Measurements from ENCODE around the gene MTIF3.
A peak's percentile ranks its signal among the peaks of the same experiment; 100 is the strongest.

Gene MTIF3

DNA sequence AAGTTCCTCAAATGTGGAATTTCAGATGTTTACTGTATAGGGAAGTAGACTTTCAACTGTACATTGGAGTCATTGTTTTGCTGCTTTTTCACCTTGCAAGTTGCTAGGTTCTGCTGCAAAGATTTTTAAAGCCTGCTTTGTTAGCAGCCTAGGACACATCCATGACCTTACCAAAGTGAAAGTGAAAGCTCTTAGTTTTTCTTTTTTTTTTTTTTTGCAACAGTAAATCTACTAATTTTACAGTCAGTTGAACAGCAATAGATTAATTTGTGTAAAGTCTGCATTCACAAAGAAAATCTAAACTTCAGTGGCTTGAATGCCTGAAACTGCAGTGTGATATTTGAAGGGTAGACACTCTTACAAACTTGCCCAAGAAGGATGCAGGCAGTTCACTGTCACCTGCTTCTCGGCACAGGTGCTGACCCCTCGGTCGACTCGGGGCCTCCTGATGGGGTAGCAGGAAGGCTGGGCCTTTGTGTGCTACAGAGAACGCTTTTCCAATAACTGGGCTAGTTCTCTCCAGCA is 5.0 kb upstream of the MTIF3 start:
- peak overlapping the region; percentile 88 for H2AFZ ChIP-seq (ENCODE audit: low read depth, low read length)
- no peaks in the 10 kb centered on the region for H4K20me1 ChIP-seq (ENCODE audit: insufficient read depth, low read length)
- H3K9me3 ChIP-seq (ENCODE audit: insufficient read depth, low read length, severe bottlenecking), result no peaks in the 10 kb centered on the region
- peaks cover 16% of the 10 kb centered on the region for H3K79me2 ChIP-seq (ENCODE audit: insufficient read depth, low read length)
- H3K9ac ChIP-seq (ENCODE audit: low read depth, low read length), result peak overlapping the region; percentile 67
- ATAC-seq (ENCODE audit: insufficient read depth, low read depth), result peak; percentile 77
- H3K36me3 ChIP-seq (ENCODE audit: insufficient read depth, low read length), result no peaks in the 10 kb centered on the region
- DNase-seq, result peak; percentile 67
- H3K4me2 ChIP-seq (ENCODE audit: insufficient read depth, low read length), result peak overlapping the region; percentile 79
- no peak for TF ChIP-seq CTCF (IDR thresholded peaks at IDR 0.05; ENCODE audit: borderline replicate concordance, extremely low read depth, low read length, poor library complexity, severe bottlenecking)
- TF ChIP-seq EZH2 (IDR thresholded peaks at IDR 0.05; ENCODE audit: borderline replicate concordance, low read depth, low read length, severe bottlenecking), result no peak
- peaks cover 42% of the 10 kb centered on the region for H3K4me1 ChIP-seq (ENCODE audit: insufficient read depth, low read length)
- H3K27ac ChIP-seq (ENCODE audit: low read length), result peak overlapping the region; percentile 95
- no peaks in the 10 kb centered on the region for H3K27me3 ChIP-seq (ENCODE audit: insufficient read depth, low read length, poor library complexity)
- peak overlapping the region; percentile 11 to 54; a peak in 3 of 4 replicates for H3K4me3 ChIP-seq (ENCODE audit: low read depth in 1 of 2, low read length in 2 of 2)

GRCh38 chr13:27450921-27451471 is 632 bp upstream of the MTIF3 start:
- peak; percentile 46 for DNase-seq
- Histone ChIP-seq H3K36me3 (ENCODE audit: insufficient read depth, low read length) (no peaks in the 10 kb centered on the region), H2AFZ (ENCODE audit: low read depth, low read length) (peak overlapping the region; percentile 65), H3K4me1 (ENCODE audit: insufficient read depth, low read length) (peaks cover 72% of the 10 kb centered on the region), H3K9me3 (ENCODE audit: insufficient read depth, low read length, severe bottlenecking) (no peaks in the 10 kb centered on the region), H3K27me3 (ENCODE audit: insufficient read depth, low read length, poor library complexity) (no peaks in the 10 kb centered on the region), H3K9ac (ENCODE audit: low read depth, low read length) (peak overlapping the region; percentile 87), H4K20me1 (ENCODE audit: insufficient read depth, low read length) (no peaks in the 10 kb centered on the region), H3K4me3 (ENCODE audit: low read depth in 1 of 2, low read length in 2 of 2) (peak overlapping the region; percentile 70 to 87), H3K27ac (ENCODE audit: low read length) (peak overlapping the region; percentile 96), H3K79me2 (ENCODE audit: insufficient read depth, low read length) (peaks cover 47% of the 10 kb centered on the region), H3K4me2 (ENCODE audit: insufficient read depth, low read length) (peak overlapping the region; percentile 84)
- ATAC-seq (ENCODE audit: insufficient read depth, low read depth), result no peak
- no peak for TF ChIP-seq CTCF (IDR thresholded peaks at IDR 0.05; ENCODE audit: borderline replicate concordance, extremely low read depth, low read length, poor library complexity, severe bottlenecking)
- TF ChIP-seq EZH2 (IDR thresholded peaks at IDR 0.05; ENCODE audit: borderline replicate concordance, low read depth, low read length, severe bottlenecking), result no peak

DNA sequence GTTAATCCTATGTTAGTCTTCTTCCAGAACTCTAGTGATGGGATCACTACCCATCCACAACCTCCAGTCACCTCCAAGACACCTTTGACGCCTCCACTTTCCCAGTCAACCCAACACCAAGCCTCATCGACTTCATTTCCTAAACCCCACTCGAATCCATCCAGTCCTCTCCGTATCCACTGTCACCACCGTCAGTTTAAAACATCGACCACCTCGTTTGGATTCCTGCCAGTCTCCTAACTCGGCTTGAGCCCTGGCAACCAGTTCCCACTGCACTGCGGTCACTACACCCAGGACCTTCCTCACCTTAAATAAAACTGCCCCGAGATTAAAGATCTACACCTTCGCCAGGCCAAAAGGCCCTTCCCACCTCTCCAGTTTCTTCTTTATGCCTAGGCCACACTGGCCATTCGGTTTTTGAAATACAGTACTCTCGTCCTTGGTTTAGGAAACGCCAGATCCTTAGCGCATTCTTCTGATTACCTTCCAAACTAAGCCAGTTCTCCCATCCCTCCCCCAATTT is 1.2 kb downstream of the MTIF3 start:
- Histone ChIP-seq H3K27ac (ENCODE audit: low read length) (peak overlapping the region; percentile 96), H2AFZ (ENCODE audit: low read depth, low read length) (no peak overlapping the region), H3K36me3 (ENCODE audit: insufficient read depth, low read length) (no peaks in the 10 kb centered on the region), H3K4me1 (ENCODE audit: insufficient read depth, low read length) (peaks cover 76% of the 10 kb centered on the region), H3K9ac (ENCODE audit: low read depth, low read length) (peak overlapping the region; percentile 87), H4K20me1 (ENCODE audit: insufficient read depth, low read length) (no peaks in the 10 kb centered on the region), H3K9me3 (ENCODE audit: insufficient read depth, low read length, severe bottlenecking) (no peaks in the 10 kb centered on the region), H3K79me2 (ENCODE audit: insufficient read depth, low read length) (peaks cover 65% of the 10 kb centered on the region), H3K27me3 (ENCODE audit: insufficient read depth, low read length, poor library complexity) (no peaks in the 10 kb centered on the region), H3K4me3 (ENCODE audit: low read depth in 1 of 2, low read length in 2 of 2) (peak overlapping the region; percentile 70 to 87), H3K4me2 (ENCODE audit: insufficient read depth, low read length) (peak overlapping the region; percentile 84)
- no peak for ATAC-seq (ENCODE audit: insufficient read depth, low read depth)
- TF ChIP-seq EZH2 (IDR thresholded peaks at IDR 0.05; ENCODE audit: borderline replicate concordance, low read depth, low read length, severe bottlenecking) (no peak), CTCF (IDR thresholded peaks at IDR 0.05; ENCODE audit: borderline replicate concordance, extremely low read depth, low read length, poor library complexity, severe bottlenecking) (no peak)
- DNase-seq, result no peak
